Loucy (cell line): ENCODE measurements around the gene MRFAP1L1.

Experiments used
- H2AFZ ChIP-seq: fragments of 200-600 bp; sonication (generic); 2 replicates; pipeline ENCODE4 v1.6.0; 2016; ENCODE audit warnings: antibody characterized with exemption, mild to moderate bottlenecking, low read length, moderate library complexity
- H3F3A ChIP-seq: fragments of 200-600 bp; 2 replicates; pipeline ENCODE4 v1.6.0; 2016; ENCODE audit warnings: antibody characterized with exemption, low read depth, mild to moderate bottlenecking
- H3K27me3 ChIP-seq: fragments of 200-600 bp; sonication (generic); 2 replicates; pipeline ENCODE4 v1.6.1; 2014; ENCODE audit warnings: low read length, mild to moderate bottlenecking; ENCODE audit not compliant: insufficient read depth, poor library complexity, severe bottlenecking
- H3K36me3 ChIP-seq: fragments of 200-600 bp; sonication (generic); 2 replicates; pipeline ENCODE4 v1.6.1; 2016; ENCODE audit warnings: low read length; ENCODE audit not compliant: insufficient read depth
- H3K4me1 ChIP-seq: fragments of 200-600 bp; sonication (generic); 2 replicates; pipeline ENCODE4 v1.5.1; 2014; ENCODE audit warnings: low read length, mild to moderate bottlenecking; ENCODE audit not compliant: insufficient read depth, poor library complexity, severe bottlenecking
- H3K4me2 ChIP-seq: fragments of 200-600 bp; sonication (generic); 2 replicates; pipeline ENCODE4 v1.6.0; 2014; ENCODE audit warnings: antibody characterized with exemption, low read length, low read depth, mild to moderate bottlenecking; ENCODE audit not compliant: poor library complexity, severe bottlenecking
- H3K4me3 ChIP-seq: fragments of 200-600 bp; sonication (generic); 2 replicates; pipeline ENCODE4 v1.5.1; 2014; ENCODE audit warnings: low read length, mild to moderate bottlenecking, mixed read lengths; ENCODE audit not compliant: poor library complexity, severe bottlenecking
- H3K79me2 ChIP-seq: fragments of 200-600 bp; sonication (generic); 2 replicates; pipeline ENCODE4 v1.6.1; 2014; ENCODE audit warnings: low read length; ENCODE audit not compliant: insufficient read depth
- H3K9ac ChIP-seq: fragments of 200-600 bp; sonication (generic); 2 replicates; pipeline ENCODE4 v1.6.0; 2014; ENCODE audit warnings: mild to moderate bottlenecking, low read depth, low read length, moderate library complexity; ENCODE audit not compliant: poor library complexity, severe bottlenecking
- H3K9me2 ChIP-seq: fragments of 200-600 bp; sonication (generic); replicated peaks from 2 replicates; pipeline ENCODE4 v1.6.1; 2016; ENCODE audit warnings: low read depth, low read length, mixed read lengths
- H3K9me3 ChIP-seq: fragments of 200-600 bp; sonication (generic); 2 replicates; pipeline ENCODE4 v1.6.1; 2014; ENCODE audit warnings: mild to moderate bottlenecking, antibody characterized with exemption, low read length, low read depth; ENCODE audit not compliant: insufficient read depth
- H4K20me1 ChIP-seq: fragments of 200-600 bp; sonication (generic); 2 replicates; pipeline ENCODE4 v1.6.0; 2014; ENCODE audit warnings: antibody characterized with exemption, low read length, mild to moderate bottlenecking; ENCODE audit not compliant: insufficient read depth, poor library complexity, severe bottlenecking
- EZH2phosphoT487 ChIP-seq: fragments of 200-600 bp; IDR thresholded peaks from 2 replicates; pipeline ENCODE4 v1.6.1; 2018; ENCODE audit warnings: antibody characterized with exemption, mild to moderate bottlenecking, moderate library complexity, borderline replicate concordance
- TF ChIP-seq, protein P1 (sequence below): fragments of 200-600 bp; sonication (generic); conservative IDR thresholded peaks from 2 replicates; pipeline ENCODE4 v1.5.1; 2014; ENCODE audit warnings: mild to moderate bottlenecking, antibody characterized with exemption, low read length

The MRFAP1L1 gene

DNA sequence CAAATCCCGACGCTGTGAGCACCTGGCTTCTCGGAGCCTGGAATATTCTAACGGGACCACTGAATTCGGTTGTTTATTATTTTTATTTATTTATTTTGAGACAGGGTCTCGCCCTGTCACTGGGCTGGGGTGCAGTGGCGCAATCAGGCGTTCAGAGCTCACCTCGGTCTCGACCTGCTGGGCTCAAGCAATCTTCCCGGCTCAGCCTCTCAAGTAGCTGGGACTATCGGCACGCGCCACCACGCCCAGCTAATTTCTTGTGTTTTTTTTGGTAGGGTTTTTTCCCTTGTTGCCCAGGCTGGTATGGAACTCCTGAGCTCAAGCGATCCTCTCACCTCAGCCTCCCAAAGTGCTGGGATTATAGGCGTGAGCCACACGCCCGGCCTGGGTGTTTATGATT is 37.5 kb downstream of the MRFAP1L1 start:
- H3K4me3 ChIP-seq = no peak overlapping the region
- peaks cover 27% of the 10 kb centered on the region for H4K20me1 ChIP-seq
- no peaks in the 10 kb centered on the region for H3K36me3 ChIP-seq
- TF ChIP-seq EZH2phosphoT487 = no peak
- TF ChIP-seq, protein P1, sequence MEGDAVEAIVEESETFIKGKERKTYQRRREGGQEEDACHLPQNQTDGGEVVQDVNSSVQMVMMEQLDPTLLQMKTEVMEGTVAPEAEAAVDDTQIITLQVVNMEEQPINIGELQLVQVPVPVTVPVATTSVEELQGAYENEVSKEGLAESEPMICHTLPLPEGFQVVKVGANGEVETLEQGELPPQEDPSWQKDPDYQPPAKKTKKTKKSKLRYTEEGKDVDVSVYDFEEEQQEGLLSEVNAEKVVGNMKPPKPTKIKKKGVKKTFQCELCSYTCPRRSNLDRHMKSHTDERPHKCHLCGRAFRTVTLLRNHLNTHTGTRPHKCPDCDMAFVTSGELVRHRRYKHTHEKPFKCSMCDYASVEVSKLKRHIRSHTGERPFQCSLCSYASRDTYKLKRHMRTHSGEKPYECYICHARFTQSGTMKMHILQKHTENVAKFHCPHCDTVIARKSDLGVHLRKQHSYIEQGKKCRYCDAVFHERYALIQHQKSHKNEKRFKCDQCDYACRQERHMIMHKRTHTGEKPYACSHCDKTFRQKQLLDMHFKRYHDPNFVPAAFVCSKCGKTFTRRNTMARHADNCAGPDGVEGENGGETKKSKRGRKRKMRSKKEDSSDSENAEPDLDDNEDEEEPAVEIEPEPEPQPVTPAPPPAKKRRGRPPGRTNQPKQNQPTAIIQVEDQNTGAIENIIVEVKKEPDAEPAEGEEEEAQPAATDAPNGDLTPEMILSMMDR = no peak
- H3K9ac ChIP-seq = no peak overlapping the region
- no peaks in the 10 kb centered on the region for H3K27me3 ChIP-seq
- no peak overlapping the region for H2AFZ ChIP-seq
- no peak overlapping the region for H3K4me2 ChIP-seq
- H3K9me2 ChIP-seq = no peaks in the 10 kb centered on the region
- H3F3A ChIP-seq = no peaks in the 10 kb centered on the region
- H3K79me2 ChIP-seq = peaks cover 30% of the 10 kb centered on the region
- peaks cover 27% of the 10 kb centered on the region for H3K4me1 ChIP-seq
- H3K9me3 ChIP-seq = no peaks in the 10 kb centered on the region

DNA sequence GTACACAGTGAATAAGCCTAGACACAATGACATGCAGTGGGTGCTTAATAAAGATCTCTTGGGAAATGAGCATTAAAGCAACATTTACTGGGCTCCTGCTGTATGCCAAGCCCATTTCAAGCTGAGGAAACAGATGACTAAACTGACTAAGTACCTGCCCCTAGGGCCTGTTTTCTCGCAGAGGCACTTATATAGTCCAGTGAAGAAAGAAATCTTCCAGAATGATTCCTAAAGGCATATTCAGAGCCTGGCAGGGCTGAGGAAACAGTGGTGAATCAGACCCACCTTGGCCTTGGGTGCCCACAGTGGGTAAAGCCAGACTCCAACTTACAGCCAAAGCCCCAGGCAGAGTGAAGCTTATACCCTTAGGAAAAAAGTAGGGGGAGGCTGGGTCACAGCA is 38.0 kb downstream of the MRFAP1L1 start:
- Histone ChIP-seq H3K79me2 (peaks cover 25% of the 10 kb centered on the region), H3K4me3 (no peak overlapping the region), H4K20me1 (peaks cover 22% of the 10 kb centered on the region), H3K9me2 (no peaks in the 10 kb centered on the region), H2AFZ (no peak overlapping the region), H3F3A (no peaks in the 10 kb centered on the region), H3K4me1 (peaks cover 23% of the 10 kb centered on the region), H3K36me3 (no peaks in the 10 kb centered on the region), H3K27me3 (no peaks in the 10 kb centered on the region), H3K9ac (no peak overlapping the region), H3K4me2 (no peak overlapping the region), H3K9me3 (no peaks in the 10 kb centered on the region)
- TF ChIP-seq, protein P1 = no peak
- no peak for TF ChIP-seq EZH2phosphoT487

DNA sequence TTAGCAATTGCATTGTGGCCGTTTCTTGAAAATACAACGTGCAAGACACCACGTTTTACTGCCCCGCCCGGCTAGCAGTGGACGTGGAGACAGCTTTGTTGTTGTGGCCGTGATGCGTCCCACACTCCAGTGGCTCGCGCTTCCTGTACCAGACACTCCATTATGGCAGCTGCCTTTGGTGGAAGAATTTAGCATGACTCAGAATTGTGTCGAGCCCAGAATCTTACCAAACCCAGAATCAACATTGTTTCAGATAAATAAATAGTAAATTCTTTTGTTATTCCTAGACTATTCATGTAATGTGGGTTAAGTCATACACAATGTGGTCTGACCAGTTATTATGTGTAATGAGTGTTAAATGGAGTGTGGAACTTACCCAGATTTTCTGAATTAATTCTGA is 41.3 kb downstream of the MRFAP1L1 start:
- no peak overlapping the region for H2AFZ ChIP-seq
- no peaks in the 10 kb centered on the region for H3K79me2 ChIP-seq
- TF ChIP-seq EZH2phosphoT487 = no peak
- TF ChIP-seq, protein P1 = no peak
- no peaks in the 10 kb centered on the region for H3K9me2 ChIP-seq
- H3K4me1 ChIP-seq = peaks cover 1% of the 10 kb centered on the region
- H3K4me3 ChIP-seq = no peak overlapping the region
- no peak overlapping the region for H3K9ac ChIP-seq
- H3K36me3 ChIP-seq = no peaks in the 10 kb centered on the region
- H3K27me3 ChIP-seq = no peaks in the 10 kb centered on the region
- H3K9me3 ChIP-seq = no peaks in the 10 kb centered on the region
- no peak overlapping the region for H3K4me2 ChIP-seq
- no peaks in the 10 kb centered on the region for H4K20me1 ChIP-seq
- no peaks in the 10 kb centered on the region for H3F3A ChIP-seq
